Measurements from ENCODE around the gene NCR3LG1.

Gene NCR3LG1

GRCh38 chr11:17408026-17408425 is 56.4 kb downstream of the NCR3LG1 start:
- H3K27ac ChIP-seq: no peak overlapping the region
- no peak for TF ChIP-seq CTCF (conservative IDR thresholded peaks at IDR 0.05)

- H3K27ac ChIP-seq: no peak overlapping the region
- TF ChIP-seq CTCF (conservative IDR thresholded peaks at IDR 0.05): no peak
Observed at GRCh38 chr11:17408641-17409040, 57.0 kb downstream of the NCR3LG1 start.

GRCh38 chr11:17410606-17411379 is 59.2 kb downstream of the NCR3LG1 start:
- no peak for TF ChIP-seq CTCF (conservative IDR thresholded peaks at IDR 0.05)
- peak overlapping the region; percentile 92 for H3K27ac ChIP-seq

GRCh38 chr11:17411418-17411817 is 59.8 kb downstream of the NCR3LG1 start:
- no peak for TF ChIP-seq CTCF (conservative IDR thresholded peaks at IDR 0.05)
- peak overlapping the region; percentile 92 for H3K27ac ChIP-seq

GRCh38 chr11:17412488-17413180 is 61.0 kb downstream of the NCR3LG1 start:
- peak overlapping the region; percentile 92 for H3K27ac ChIP-seq
- no peak for TF ChIP-seq CTCF (conservative IDR thresholded peaks at IDR 0.05)

GRCh38 chr11:17413414-17414316 is 62.1 kb downstream of the NCR3LG1 start:
- peak overlapping the region; percentile 92 for H3K27ac ChIP-seq
- no peak for TF ChIP-seq CTCF (conservative IDR thresholded peaks at IDR 0.05)

GRCh38 chr11:17414317-17414737 is 62.7 kb downstream of the NCR3LG1 start:
- TF ChIP-seq CTCF (conservative IDR thresholded peaks at IDR 0.05): no peak

More at GRCh38 chr11:17414317-17414737, 62.7 kb downstream of the NCR3LG1 start:
- H3K27ac ChIP-seq: peak overlapping the region; percentile 92

Data from VCaP (cell line).